ENCODE results near the gene GLP1R.

DNA sequence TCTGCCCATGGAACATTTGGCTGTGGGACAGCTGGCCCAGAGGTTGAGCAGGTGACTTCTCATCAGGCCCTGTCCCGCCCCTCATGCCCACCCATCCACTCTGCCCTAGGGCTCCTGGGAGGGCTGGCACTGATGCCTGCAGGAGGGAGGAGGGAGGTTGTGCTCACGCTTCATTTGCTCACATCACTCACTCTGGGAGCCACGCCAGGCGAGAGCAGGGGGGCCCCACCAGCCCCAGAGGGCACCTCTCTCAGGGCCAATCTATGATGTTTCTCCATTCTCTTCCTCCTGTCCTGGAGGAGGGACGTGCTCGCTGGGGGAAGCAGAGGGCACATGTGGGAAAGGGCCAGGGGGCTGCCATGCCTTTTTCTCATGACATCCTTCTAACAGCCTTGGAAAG is 10.9 kb upstream of the GLP1R start:
- TF ChIP-seq, protein P1, sequence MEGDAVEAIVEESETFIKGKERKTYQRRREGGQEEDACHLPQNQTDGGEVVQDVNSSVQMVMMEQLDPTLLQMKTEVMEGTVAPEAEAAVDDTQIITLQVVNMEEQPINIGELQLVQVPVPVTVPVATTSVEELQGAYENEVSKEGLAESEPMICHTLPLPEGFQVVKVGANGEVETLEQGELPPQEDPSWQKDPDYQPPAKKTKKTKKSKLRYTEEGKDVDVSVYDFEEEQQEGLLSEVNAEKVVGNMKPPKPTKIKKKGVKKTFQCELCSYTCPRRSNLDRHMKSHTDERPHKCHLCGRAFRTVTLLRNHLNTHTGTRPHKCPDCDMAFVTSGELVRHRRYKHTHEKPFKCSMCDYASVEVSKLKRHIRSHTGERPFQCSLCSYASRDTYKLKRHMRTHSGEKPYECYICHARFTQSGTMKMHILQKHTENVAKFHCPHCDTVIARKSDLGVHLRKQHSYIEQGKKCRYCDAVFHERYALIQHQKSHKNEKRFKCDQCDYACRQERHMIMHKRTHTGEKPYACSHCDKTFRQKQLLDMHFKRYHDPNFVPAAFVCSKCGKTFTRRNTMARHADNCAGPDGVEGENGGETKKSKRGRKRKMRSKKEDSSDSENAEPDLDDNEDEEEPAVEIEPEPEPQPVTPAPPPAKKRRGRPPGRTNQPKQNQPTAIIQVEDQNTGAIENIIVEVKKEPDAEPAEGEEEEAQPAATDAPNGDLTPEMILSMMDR (IDR thresholded peaks at IDR 0.05; ENCODE audit: low read length), result no peak
- no peak for TF ChIP-seq EZH2 (IDR thresholded peaks at IDR 0.05; ENCODE audit: borderline replicate concordance, low read length)

Measured in OCI-LY1 (cell line).